SH-SY5Y (cell line): ENCODE results near the gene SLC6A9.

Experiments used
- GATA2 ChIP-seq: IDR thresholded peaks from 2 replicates; pipeline ENCODE4 v1.6.1; 2011; ENCODE audit warnings: mild to moderate bottlenecking, low read depth, low read length
- GATA3 ChIP-seq: IDR thresholded peaks from 2 replicates; pipeline ENCODE4 v1.6.1; 2011; ENCODE audit warnings: low read depth, mild to moderate bottlenecking, low read length, moderate library complexity

DNA sequence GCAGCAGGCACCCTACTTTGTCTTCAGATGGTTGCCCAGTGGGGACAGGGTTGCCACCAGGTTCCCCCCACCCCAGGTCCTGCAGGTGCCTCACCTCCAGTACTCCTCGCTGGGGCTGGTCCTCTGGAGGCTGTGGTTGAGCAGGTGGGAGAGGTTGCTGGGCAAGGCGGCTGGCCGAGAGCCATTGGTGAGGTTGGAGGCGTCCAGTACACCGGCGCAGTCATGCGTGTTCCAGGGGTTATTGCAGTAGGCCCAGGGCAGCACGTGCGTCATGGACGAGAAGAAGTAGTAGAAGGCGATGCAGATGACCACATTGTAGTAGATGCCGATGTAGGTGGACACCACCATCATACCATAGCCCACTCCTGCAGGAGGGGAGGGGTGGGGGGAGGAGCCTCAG lies 23.0 kb downstream of the SLC6A9 start:
- TF ChIP-seq GATA2 (no peak), GATA3 (no peak)
